Right cardiac atrium (tissue), 5 donors: ENCODE data around the gene SLC22A17. TPM values are rescaled to one million over a fixed set of nuclear protein-coding genes. Genes with fewer than 3 reads are reported as not detected.

Source experiments
- ATAC-seq, 2 donors: fragments of 200-7000 bp; cut with Tn5 transposase; one replicate each; pipeline versions ENCODE4 v1.8.0 to v1.9.1; 2020; ENCODE audit warnings: moderate library complexity in 2 of 2, mild to moderate bottlenecking in 1 of 2
- DNase-seq, 3 donors: peaks; one replicate each; pipeline ENCODE4 v3.0.0-alpha.2; 2020
- H3K27ac ChIP-seq: one replicate; pipeline ENCODE4 v1.5.1; 2013; ENCODE audit warnings: mild to moderate bottlenecking, low read length, control low read depth, moderate library complexity
- H3K27me3 ChIP-seq: one replicate; pipeline ENCODE4 v1.6.1; 2013; ENCODE audit not compliant: control insufficient read depth, insufficient read depth
- H3K4me1 ChIP-seq: one replicate; pipeline ENCODE4 v1.6.1; 2013; ENCODE audit warnings: low read length; ENCODE audit not compliant: control insufficient read depth, insufficient read depth
- H3K4me3 ChIP-seq: one replicate; pipeline ENCODE4 v1.5.1; 2013; ENCODE audit warnings: low read length, control low read depth
- H3K9me3 ChIP-seq: one replicate; pipeline ENCODE4 v1.6.1; 2013; ENCODE audit warnings: low read length; ENCODE audit not compliant: control insufficient read depth
- WGBS: extraction: QIAGEN DNeasy Blood & Tissue Kit; methylation state at CpG from one replicate; pipeline ENCODE4 v1.1.7; 2013; 5-methylcytosine and 5-hydroxymethylcytosine counted together
- intact Hi-C, 4 donors: fragments of 100-400 bp; cut with DNase I; formaldehyde crosslinking; loops; one replicate each; pipeline versions ENCODE4 v1.11.0 to v1.14.0; 2022 to 2023
- polyA plus RNA-seq: library from polyadenylated mRNA; stranded (reverse); fragments of 200-250 nt; gene quantifications from one replicate; pipeline ENCODE4 v1.2.3, GENCODE V29; 2013
- total RNA-seq, 4 donors: library from RNA; stranded (reverse); fragmentation: NEBNext Ultra II Directional; extraction: Animal tissue kit (Norgen Biotek cat#: 25700); gene quantifications; one replicate each; pipeline ENCODE4 v1.2.1, GENCODE V29; 2021
- donor health status: healthy with polysubstance abuse.
- donor health status: DM: no; HTN: yes; CAD: no.
- donor health status: DM: no; HTN: no; CAD: no.
- donor health status: DM: no; HTN: yes; CAD: no; lungs with severe emphysema.
- donor health status: DM: yes; HTN: yes; CAD: no.

The SLC22A17 gene
- total and polyA plus RNA-seq, 5 donors: 42.4 to 72.5 (median 50.6) TPM

GRCh38 chr14:23381871-23382270, 29.2 kb upstream of the SLC22A17 start:
- Histone ChIP-seq H3K27me3 (no peaks in the 10 kb centered on the region), H3K4me3 (no peak overlapping the region), H3K27ac (peak overlapping the region; percentile 2), H3K9me3 (no peaks in the 10 kb centered on the region), H3K4me1 (no peaks in the 10 kb centered on the region)
- intact Hi-C loops: loop anchor here in 1 of 4 donors (5.0 kb wide), 1 partner anchor 55 kb away; no protein-coding TSS in a partner anchor
- WGBS: 37% methylated on average over 3 of the region's 3 CpGs
- ATAC-seq: no peak
- peak in 2 of 3 donors; percentile 25 to 47 for DNase-seq

GRCh38 chr14:23380976-23381375, 28.3 kb upstream of the SLC22A17 start:
- ATAC-seq (no peak), DNase-seq (peak in 1 of 3 donors; percentile 40)
- no peaks in the 10 kb centered on the region for H3K4me1 ChIP-seq
- no peaks in the 10 kb centered on the region for H3K9me3 ChIP-seq
- no peak overlapping the region for H3K4me3 ChIP-seq
- H3K27ac ChIP-seq: peak overlapping the region; percentile 15
- 70% methylated on average over 4 of the region's 4 CpGs for whole genome bisulfite sequencing
- intact Hi-C loops: loop anchor here in 1 of 4 donors (5.0 kb wide), 1 partner anchor 54 kb away; no protein-coding TSS in a partner anchor
- H3K27me3 ChIP-seq: no peaks in the 10 kb centered on the region

- Histone ChIP-seq H3K4me1 (no peaks in the 10 kb centered on the region), H3K9me3 (no peaks in the 10 kb centered on the region), H3K27me3 (no peaks in the 10 kb centered on the region), H3K27ac (peak overlapping the region; percentile 6), H3K4me3 (no peak overlapping the region)
- ATAC-seq (peak; percentile 2 to 6), DNase-seq (peak; percentile 42 to 80 (median 74))
- WGBS: 29% methylated on average over 16 of the region's 16 CpGs
- intact Hi-C loops: loop anchor here in 1 of 4 donors (5.0 kb wide), 1 partner anchor 53 kb away; no protein-coding TSS in a partner anchor
These were observed 27.7 kb upstream of the SLC22A17 start for GRCh38 chr14:23380197-23380914.

GRCh38 chr14:23379366-23380196, 26.9 kb upstream of the SLC22A17 start:
- H3K27me3 ChIP-seq: no peaks in the 10 kb centered on the region
- no peaks in the 10 kb centered on the region for H3K4me1 ChIP-seq
- WGBS: 35% methylated on average over 12 of the region's 12 CpGs
- no peak overlapping the region for H3K27ac ChIP-seq
- intact Hi-C loops: loop anchor here in 3 of 4 donors (5.0 kb wide), 2 partner anchors 52 to 112 kb away; no protein-coding TSS in a partner anchor
- DNase-seq: peak; percentile 67 to 90 (median 89)
- no peaks in the 10 kb centered on the region for H3K9me3 ChIP-seq
- no peak overlapping the region for H3K4me3 ChIP-seq
- ATAC-seq: peak; percentile 24 to 32

- ATAC-seq (peak; percentile 8 to 10), DNase-seq (peak; percentile 53 to 82 (median 80))
- Histone ChIP-seq H3K4me3 (no peak overlapping the region), H3K27me3 (no peaks in the 10 kb centered on the region), H3K4me1 (no peaks in the 10 kb centered on the region), H3K9me3 (no peaks in the 10 kb centered on the region), H3K27ac (no peak overlapping the region)
- 65% methylated on average over 11 of the region's 11 CpGs for WGBS
- intact Hi-C loops: loop anchor here in 2 of 4 donors (5.0 kb wide), 2 partner anchors 51 to 111 kb away; no protein-coding TSS in a partner anchor
These were observed 26.0 kb upstream of the SLC22A17 start for GRCh38 chr14:23378612-23379220.

GRCh38 chr14:23377573-23378563, 25.2 kb upstream of the SLC22A17 start:
- no peaks in the 10 kb centered on the region for H3K9me3 ChIP-seq
- ATAC-seq (peak; percentile 2 to 5), DNase-seq (peak; percentile 48 to 72 (median 70))
- WGBS: 60% methylated on average over 14 of the region's 14 CpGs
- no peak overlapping the region for H3K27ac ChIP-seq
- no peaks in the 10 kb centered on the region for H3K4me1 ChIP-seq
- no peaks in the 10 kb centered on the region for H3K27me3 ChIP-seq
- intact Hi-C loops: loop anchor here in 2 of 4 donors (5.0 kb wide), 2 partner anchors 51 to 111 kb away; no protein-coding TSS in a partner anchor
- H3K4me3 ChIP-seq: no peak overlapping the region

- DNase-seq (peak in 1 of 3 donors; percentile 61), ATAC-seq (peak in 1 of 2 donors; percentile 0)
- Histone ChIP-seq H3K27ac (no peak overlapping the region), H3K4me1 (no peaks in the 10 kb centered on the region), H3K27me3 (no peaks in the 10 kb centered on the region), H3K4me3 (no peak overlapping the region), H3K9me3 (no peaks in the 10 kb centered on the region)
- intact Hi-C loops: loop anchor here in 2 of 4 donors (5.0 kb wide), 2 partner anchors 50 to 110 kb away; no protein-coding TSS in a partner anchor
- 33% methylated on average over 11 of the region's 11 CpGs for WGBS
These were observed 24.5 kb upstream of the SLC22A17 start for GRCh38 chr14:23377198-23377550.

GRCh38 chr14:23376482-23377197, 24.0 kb upstream of the SLC22A17 start, which contains the start of gene CMTM5:
Gene CMTM5 (plus strand): TSS chr14:23377046. CDS start chr14:23377252, 206 bp downstream.
- WGBS: 25% methylated on average over 13 of the region's 13 CpGs
- H3K4me3 ChIP-seq: no peak within 1 kb of the TSS
- peak; percentile 0 to 3 for ATAC-seq

GRCh38 chr14:23375527-23376251, 23.0 kb upstream of the SLC22A17 start:
- ATAC-seq (no peak), DNase-seq (peak in 2 of 3 donors; percentile 56 to 64)
- Histone ChIP-seq H3K27me3 (no peaks in the 10 kb centered on the region), H3K9me3 (no peaks in the 10 kb centered on the region), H3K4me1 (no peaks in the 10 kb centered on the region), H3K4me3 (no peak overlapping the region), H3K27ac (no peak overlapping the region)
- intact Hi-C loops: loop anchor here in 2 of 4 donors (5.0 kb wide), 2 partner anchors 48 to 108 kb away; no protein-coding TSS in a partner anchor
- WGBS: 77% methylated on average over 21 of the region's 21 CpGs

More at GRCh38 chr14:23376482-23377197, 24.0 kb upstream of the SLC22A17 start, which contains the start of gene CMTM5:
- Histone ChIP-seq H3K27me3 (no peaks in the 10 kb centered on the region), H3K9me3 (no peaks in the 10 kb centered on the region), H3K4me1 (no peaks in the 10 kb centered on the region), H3K27ac (no peak within 1 kb of the TSS)
- peak; percentile 57 to 80 (median 80) for DNase-seq
- intact Hi-C loops: loop anchor here in 2 of 4 donors (5.0 kb wide), 2 partner anchors 49 to 109 kb away; no protein-coding TSS in a partner anchor
